Panc1 (cell line): ENCODE results near the gene USP3. TPM values are rescaled to one million over a fixed set of nuclear protein-coding genes. Genes with fewer than 3 reads are reported as not detected.

Experiments used
- ATAC-seq: fragments of 200-7000 bp; cut with Tn5 transposase; 2 replicates; pipeline ENCODE4 v1.9.1; 2020; ENCODE audit warnings: mild to moderate bottlenecking, moderate library complexity
- BruUV-seq: library from RNA; stranded (reverse); fragments of 400-500 nt; replicated peaks from 2 replicates; lab custom pipeline; 2021; lab: Mats Ljungman, UMichigan
- CTCF ChIA-PET: fragments of 300-600 bp; sonication (Branson Sonifier 250); formaldehyde crosslinking; loops from one replicate; lab custom pipeline; 2022; ENCODE audit warnings: antibody characterized with exemption; lab: Charles Lee
- POLR2A ChIA-PET: fragments of 300-600 bp; sonication (Branson Sonifier 250); formaldehyde crosslinking; loops from one replicate; lab custom pipeline; 2022; ENCODE audit warnings: antibody characterized with exemption; lab: Charles Lee
- DNase-seq: peaks from one replicate; pipeline ENCODE4 v3.0.0-alpha.2; 2010; ENCODE audit warnings: low read depth, low spot score
- H3K27ac ChIP-seq: 2 replicates; pipeline ENCODE4 v1.5.1; 2011; ENCODE audit warnings: mild to moderate bottlenecking, low read length, inconsistent platforms
- H3K27me3 ChIP-seq: fragments of 200-500 bp; sonication (Bioruptor generic); 2 replicates; pipeline ENCODE4 v1.6.0; 2014; ENCODE audit warnings: low read length, inconsistent platforms; ENCODE audit not compliant: control insufficient read depth, insufficient read depth
- H3K36me3 ChIP-seq: fragments of 200-500 bp; sonication (Bioruptor generic); 2 replicates; pipeline ENCODE4 v1.5.1; 2014; ENCODE audit warnings: inconsistent platforms, mild to moderate bottlenecking, low read length, moderate library complexity; ENCODE audit not compliant: control insufficient read depth, insufficient read depth
- H3K4me1 ChIP-seq: 2 replicates; pipeline ENCODE4 v1.5.1; 2011; ENCODE audit warnings: inconsistent platforms, mild to moderate bottlenecking, low read length, moderate library complexity; ENCODE audit not compliant: control insufficient read depth, insufficient read depth
- H3K4me3 ChIP-seq, 2 experiments: 2 replicates each; pipeline ENCODE4 v1.5.1; 2011 to 2012; ENCODE audit warnings: low read depth in 2 of 2, low read length in 2 of 2, mild to moderate bottlenecking in 2 of 2, inconsistent platforms in 1 of 2, moderate library complexity in 1 of 2
- H3K9me3 ChIP-seq: fragments of 200-500 bp; sonication (Bioruptor generic); 2 replicates; pipeline ENCODE4 v1.5.1; 2014; ENCODE audit warnings: low read depth, mild to moderate bottlenecking, inconsistent platforms, low read length, moderate library complexity; ENCODE audit not compliant: control insufficient read depth, insufficient read depth
- POLR2AphosphoS5 ChIP-seq: IDR thresholded peaks from 2 replicates; pipeline ENCODE4 v1.6.1; 2012; ENCODE audit warnings: mild to moderate bottlenecking, low read depth, low read length, moderate library complexity
- SIN3A ChIP-seq: IDR thresholded peaks from 2 replicates; pipeline ENCODE4 v1.6.1; 2012; ENCODE audit warnings: low read depth, mild to moderate bottlenecking, low read length, moderate library complexity, borderline replicate concordance; ENCODE audit not compliant: insufficient read depth
- TCF7L2 ChIP-seq: IDR thresholded peaks from 2 replicates; pipeline ENCODE4 v1.6.1; 2011; ENCODE audit warnings: mild to moderate bottlenecking, low read depth, low read length, inconsistent platforms
- in situ Hi-C: cut with HindIII; loops from 2 replicates; pipeline ENCODE4 v1.10.0; 2016; ENCODE audit warnings: low sequenced_read_pairs, low pct_unique_long_range_greater_than_20kb
- intact Hi-C: fragments of 100-400 bp; cut with micrococcal nuclease; formaldehyde crosslinking; loops from one replicate; pipeline ENCODE4 v1.10.0; 2022; ENCODE audit not compliant: unreplicated experiment
- total RNA-seq: library from RNA; stranded (reverse); gene quantifications from one replicate; pipeline ENCODE4 v1.2.1, GENCODE V29; 2021; ENCODE audit not compliant: unreplicated experiment
- TF ChIP-seq, protein P1 (sequence below): fragments of 450-650 bp; IDR thresholded peaks from 2 replicates; pipeline ENCODE4 v1.5.1; 2017; ENCODE audit warnings: mild to moderate bottlenecking
- TF ChIP-seq, protein P2 (sequence below), 2 experiments: IDR thresholded peaks; 2 replicates each; pipeline ENCODE4 v1.6.1; 2011 to 2012; ENCODE audit warnings: low read depth in 2 of 2, control low read depth in 1 of 2, low read length in 1 of 2, mild to moderate bottlenecking in 1 of 2, moderate library complexity in 1 of 2; ENCODE audit not compliant: insufficient read depth in 1 of 2

The USP3 gene
- total RNA-seq, 1 experiment from 2014 or later, result 51.4 TPM

DNA sequence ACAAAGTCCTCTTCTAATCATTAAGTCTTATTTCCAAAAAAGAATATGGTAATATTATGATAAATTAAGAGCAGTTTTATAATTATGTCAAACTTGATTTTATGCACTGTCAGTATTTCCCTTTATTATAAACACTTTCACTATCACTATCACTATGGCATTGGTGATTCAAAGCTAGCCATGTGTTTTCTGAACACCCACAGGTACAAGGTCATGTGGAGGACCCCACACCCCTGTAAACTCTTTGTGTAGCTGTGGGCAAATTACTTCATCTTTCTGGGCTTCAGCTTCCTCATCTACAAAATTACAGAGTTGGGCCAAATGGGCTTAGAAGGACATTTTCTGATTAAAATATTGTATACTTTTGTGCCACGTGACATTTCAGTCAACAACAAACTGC is 134.4 kb downstream of the USP3 start:
- DNase-seq (no peak), ATAC-seq (no peak)
- CTCF ChIA-PET, result no interaction called here
- TF ChIP-seq TCF7L2 (no peak), SIN3A (no peak), POLR2AphosphoS5 (no peak)
- TF ChIP-seq, protein P1, sequence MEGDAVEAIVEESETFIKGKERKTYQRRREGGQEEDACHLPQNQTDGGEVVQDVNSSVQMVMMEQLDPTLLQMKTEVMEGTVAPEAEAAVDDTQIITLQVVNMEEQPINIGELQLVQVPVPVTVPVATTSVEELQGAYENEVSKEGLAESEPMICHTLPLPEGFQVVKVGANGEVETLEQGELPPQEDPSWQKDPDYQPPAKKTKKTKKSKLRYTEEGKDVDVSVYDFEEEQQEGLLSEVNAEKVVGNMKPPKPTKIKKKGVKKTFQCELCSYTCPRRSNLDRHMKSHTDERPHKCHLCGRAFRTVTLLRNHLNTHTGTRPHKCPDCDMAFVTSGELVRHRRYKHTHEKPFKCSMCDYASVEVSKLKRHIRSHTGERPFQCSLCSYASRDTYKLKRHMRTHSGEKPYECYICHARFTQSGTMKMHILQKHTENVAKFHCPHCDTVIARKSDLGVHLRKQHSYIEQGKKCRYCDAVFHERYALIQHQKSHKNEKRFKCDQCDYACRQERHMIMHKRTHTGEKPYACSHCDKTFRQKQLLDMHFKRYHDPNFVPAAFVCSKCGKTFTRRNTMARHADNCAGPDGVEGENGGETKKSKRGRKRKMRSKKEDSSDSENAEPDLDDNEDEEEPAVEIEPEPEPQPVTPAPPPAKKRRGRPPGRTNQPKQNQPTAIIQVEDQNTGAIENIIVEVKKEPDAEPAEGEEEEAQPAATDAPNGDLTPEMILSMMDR, result no peak
- TF ChIP-seq, protein P2, sequence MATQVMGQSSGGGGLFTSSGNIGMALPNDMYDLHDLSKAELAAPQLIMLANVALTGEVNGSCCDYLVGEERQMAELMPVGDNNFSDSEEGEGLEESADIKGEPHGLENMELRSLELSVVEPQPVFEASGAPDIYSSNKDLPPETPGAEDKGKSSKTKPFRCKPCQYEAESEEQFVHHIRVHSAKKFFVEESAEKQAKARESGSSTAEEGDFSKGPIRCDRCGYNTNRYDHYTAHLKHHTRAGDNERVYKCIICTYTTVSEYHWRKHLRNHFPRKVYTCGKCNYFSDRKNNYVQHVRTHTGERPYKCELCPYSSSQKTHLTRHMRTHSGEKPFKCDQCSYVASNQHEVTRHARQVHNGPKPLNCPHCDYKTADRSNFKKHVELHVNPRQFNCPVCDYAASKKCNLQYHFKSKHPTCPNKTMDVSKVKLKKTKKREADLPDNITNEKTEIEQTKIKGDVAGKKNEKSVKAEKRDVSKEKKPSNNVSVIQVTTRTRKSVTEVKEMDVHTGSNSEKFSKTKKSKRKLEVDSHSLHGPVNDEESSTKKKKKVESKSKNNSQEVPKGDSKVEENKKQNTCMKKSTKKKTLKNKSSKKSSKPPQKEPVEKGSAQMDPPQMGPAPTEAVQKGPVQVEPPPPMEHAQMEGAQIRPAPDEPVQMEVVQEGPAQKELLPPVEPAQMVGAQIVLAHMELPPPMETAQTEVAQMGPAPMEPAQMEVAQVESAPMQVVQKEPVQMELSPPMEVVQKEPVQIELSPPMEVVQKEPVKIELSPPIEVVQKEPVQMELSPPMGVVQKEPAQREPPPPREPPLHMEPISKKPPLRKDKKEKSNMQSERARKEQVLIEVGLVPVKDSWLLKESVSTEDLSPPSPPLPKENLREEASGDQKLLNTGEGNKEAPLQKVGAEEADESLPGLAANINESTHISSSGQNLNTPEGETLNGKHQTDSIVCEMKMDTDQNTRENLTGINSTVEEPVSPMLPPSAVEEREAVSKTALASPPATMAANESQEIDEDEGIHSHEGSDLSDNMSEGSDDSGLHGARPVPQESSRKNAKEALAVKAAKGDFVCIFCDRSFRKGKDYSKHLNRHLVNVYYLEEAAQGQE (IDR thresholded peaks at IDR 0.05; ENCODE audit: insufficient read depth in 1 of 2, low read depth in 2 of 2, low read length in 1 of 2), result no peak
- H3K27me3 ChIP-seq, result no peaks in the 10 kb centered on the region
- peaks cover 7% of the 10 kb centered on the region for H3K36me3 ChIP-seq
- H3K9me3 ChIP-seq, result no peaks in the 10 kb centered on the region
- H3K4me1 ChIP-seq, result no peaks in the 10 kb centered on the region
- no peak overlapping the region for H3K27ac ChIP-seq
- H3K4me3 ChIP-seq, result no peak overlapping the region
- in situ Hi-C loops (no loop called here), intact Hi-C loops (no loop called here)
- no TSS peak for BruUV-seq
- POLR2A ChIA-PET, result no interaction called here

DNA sequence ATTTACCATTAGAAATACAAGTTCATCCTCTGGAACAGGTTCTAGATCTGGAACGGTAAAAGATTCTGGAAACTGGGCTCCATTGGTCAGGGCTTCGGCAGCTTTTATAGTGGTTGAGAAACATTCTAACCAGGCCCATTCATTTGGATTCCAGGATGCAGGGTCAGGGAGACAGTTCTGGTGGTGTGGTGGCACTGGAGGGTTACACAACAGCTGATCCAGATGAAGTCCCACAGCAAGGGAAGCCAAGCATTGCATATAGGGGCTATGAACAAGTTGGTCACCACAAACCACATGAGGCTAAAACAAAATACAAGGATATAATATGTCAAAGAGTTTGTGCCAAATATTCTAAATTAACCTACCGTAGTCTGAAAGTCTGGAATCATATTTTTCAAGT is 135.8 kb downstream of the USP3 start:
- in situ Hi-C loops, result no loop called here
- CTCF ChIA-PET, result interaction anchor here (0.6 kb wide), 1 partner anchor 173 kb away, joined by 4 read pairs; no protein-coding TSS in a partner anchor
- TF ChIP-seq, protein P2 (IDR thresholded peaks at IDR 0.05; ENCODE audit: insufficient read depth in 1 of 2, low read depth in 2 of 2, low read length in 1 of 2), result no peak
- TF ChIP-seq POLR2AphosphoS5, result no peak
- no peak for TF ChIP-seq SIN3A
- TF ChIP-seq, protein P1, result no peak
- no peak for TF ChIP-seq TCF7L2
- Histone ChIP-seq H3K27ac (no peak overlapping the region), H3K4me3 (no peak overlapping the region), H3K9me3 (no peaks in the 10 kb centered on the region), H3K4me1 (no peaks in the 10 kb centered on the region), H3K27me3 (no peaks in the 10 kb centered on the region), H3K36me3 (peaks cover 11% of the 10 kb centered on the region)
- intact Hi-C loops, result no loop called here
- no peak for DNase-seq
- ATAC-seq, result no peak
- no TSS peak for BruUV-seq
- POLR2A ChIA-PET, result no interaction called here

Other genes with a start within 250 kb of the USP3 start
- gene APH1B, start 227.0 kb upstream of the USP3 start, total RNA-seq, result 14.0 TPM
- 0.74 TPM for gene CA12, start 122.7 kb upstream of the USP3 start, total RNA-seq
- gene FBXL22, start 92.8 kb downstream of the USP3 start, total RNA-seq, result 0.54 TPM